Stimulated activated naive B cell treated with anti-CD40 and anti-IgM and Interleukin-4, amounts not matched to agents 10 μg/mL and 1 μg/mL and 100 μg/mL, for 72 hours (primary cell): Measurements from ENCODE around the gene FHIT.

Source experiments
- ATAC-seq, 2 donors: fragments of 150-1000 bp; cut with Tn5 transposase; replicated peaks; 2 replicates each; pipeline ENCODE4 v1.10.0; 2021; ENCODE audit warnings: moderate library complexity in 1 of 2
- DNase-seq: peaks from one replicate; pipeline ENCODE4 v3.0.0; 2021
- H3K27ac Mint-ChIP-seq: one replicate; pipeline ENCODE4 v1.8.0; 2022; ENCODE audit warnings: mild to moderate bottlenecking, mixed read lengths
- H3K27me3 Mint-ChIP-seq, 2 donors: one replicate each; pipeline ENCODE4 v1.8.0; 2022; ENCODE audit warnings: mixed read lengths in 2 of 2
- H3K36me3 Mint-ChIP-seq, 2 donors: one replicate each; pipeline ENCODE4 v1.8.0; 2022; ENCODE audit warnings: mixed read lengths in 2 of 2, mild to moderate bottlenecking in 1 of 2
- H3K4me1 Mint-ChIP-seq, 2 donors: one replicate each; pipeline ENCODE4 v1.8.0; 2022; ENCODE audit warnings: mixed read lengths in 2 of 2, mild to moderate bottlenecking in 1 of 2
- H3K4me3 Mint-ChIP-seq, 2 donors: one replicate each; pipeline ENCODE4 v1.8.0; 2022; ENCODE audit warnings: mild to moderate bottlenecking in 2 of 2, mixed read lengths in 2 of 2, moderate library complexity in 1 of 2
- H3K9me3 Mint-ChIP-seq, 2 donors: one replicate each; pipeline ENCODE4 v1.8.0; 2022; ENCODE audit warnings: mixed read lengths in 2 of 2, mild to moderate bottlenecking in 1 of 2

The FHIT gene

GRCh38 chr3:59733041-59733809, 1518.0 kb downstream of the FHIT start:
- Mint-ChIP-seq H3K36me3 (no peaks in the 10 kb centered on the region), H3K9me3 (no peaks in the 10 kb centered on the region), H3K4me1 (peaks cover 16 to 37% of the 10 kb centered on the region in 2 donors), H3K27me3 (no peaks in the 10 kb centered on the region), H3K27ac (no peak overlapping the region), H3K4me3 (no peak overlapping the region)
- DNase-seq (no peak), ATAC-seq (no peak)

GRCh38 chr3:59731943-59732342, 1519.3 kb downstream of the FHIT start:
- DNase-seq (peak; percentile 42), ATAC-seq (peak; percentile 93 to 95)
- Mint-ChIP-seq H3K4me1 (peaks cover 16 to 40% of the 10 kb centered on the region in 2 donors), H3K4me3 (no peak overlapping the region), H3K27me3 (no peaks in the 10 kb centered on the region), H3K36me3 (no peaks in the 10 kb centered on the region), H3K9me3 (no peaks in the 10 kb centered on the region), H3K27ac (peak overlapping the region; percentile 2)

GRCh38 chr3:59730591-59730990, 1520.7 kb downstream of the FHIT start:
- Mint-ChIP-seq H3K4me3 (no peak overlapping the region), H3K4me1 (peaks cover 22 to 52% of the 10 kb centered on the region in 2 donors), H3K27ac (no peak overlapping the region), H3K36me3 (no peaks in the 10 kb centered on the region), H3K27me3 (no peaks in the 10 kb centered on the region), H3K9me3 (peaks cover 0 to 4% of the 10 kb centered on the region in 2 donors)
- ATAC-seq (no peak), DNase-seq (no peak)

GRCh38 chr3:59728587-59728908, 1522.7 kb downstream of the FHIT start:
- Mint-ChIP-seq H3K4me1 (peaks cover 19 to 44% of the 10 kb centered on the region in 2 donors), H3K27me3 (no peaks in the 10 kb centered on the region), H3K36me3 (no peaks in the 10 kb centered on the region), H3K27ac (no peak overlapping the region), H3K9me3 (peaks cover 4 to 8% of the 10 kb centered on the region in 2 donors), H3K4me3 (no peak overlapping the region)
- ATAC-seq (no peak), DNase-seq (no peak)

- ATAC-seq (no peak), DNase-seq (no peak)
- Mint-ChIP-seq H3K36me3 (no peaks in the 10 kb centered on the region), H3K4me1 (peaks cover 19 to 39% of the 10 kb centered on the region in 2 donors), H3K27me3 (no peaks in the 10 kb centered on the region), H3K9me3 (peaks cover 4 to 8% of the 10 kb centered on the region in 2 donors), H3K27ac (no peak overlapping the region), H3K4me3 (no peak overlapping the region)
These were observed 1523.2 kb downstream of the FHIT start for GRCh38 chr3:59727902-59728586.

GRCh38 chr3:59726279-59726678, 1525.0 kb downstream of the FHIT start:
- H3K27ac Mint-ChIP-seq, result peak overlapping the region; percentile 11
- H3K4me1 Mint-ChIP-seq, result peaks cover 5 to 21% of the 10 kb centered on the region in 2 donors
- H3K27me3 Mint-ChIP-seq, result no peaks in the 10 kb centered on the region
- DNase-seq (peak; percentile 10), ATAC-seq (peak; percentile 75 to 88)
- H3K36me3 Mint-ChIP-seq, result no peaks in the 10 kb centered on the region
- H3K4me3 Mint-ChIP-seq, result no peak overlapping the region
- H3K9me3 Mint-ChIP-seq, result peaks cover 4 to 8% of the 10 kb centered on the region in 2 donors

GRCh38 chr3:59717679-59718205, 1533.5 kb downstream of the FHIT start:
- Mint-ChIP-seq H3K27me3 (peaks cover 0 to 6% of the 10 kb centered on the region in 2 donors), H3K9me3 (peaks cover 2 to 9% of the 10 kb centered on the region in 2 donors), H3K27ac (no peak overlapping the region), H3K4me1 (no peaks in the 10 kb centered on the region), H3K4me3 (no peak overlapping the region), H3K36me3 (no peaks in the 10 kb centered on the region)
- ATAC-seq (peak; percentile 31 to 33), DNase-seq (no peak)

GRCh38 chr3:59714066-59714465, 1537.2 kb downstream of the FHIT start:
- DNase-seq (no peak), ATAC-seq (no peak)
- Mint-ChIP-seq H3K27me3 (peaks cover 0 to 4% of the 10 kb centered on the region in 2 donors), H3K4me1 (no peaks in the 10 kb centered on the region), H3K9me3 (peaks cover 2 to 9% of the 10 kb centered on the region in 2 donors), H3K36me3 (no peaks in the 10 kb centered on the region), H3K4me3 (no peak overlapping the region), H3K27ac (no peak overlapping the region)

GRCh38 chr3:59710554-59710953, 1540.7 kb downstream of the FHIT start:
- DNase-seq (no peak), ATAC-seq (no peak)
- Mint-ChIP-seq H3K4me3 (no peak overlapping the region), H3K27ac (no peak overlapping the region), H3K27me3 (peaks cover 0 to 4% of the 10 kb centered on the region in 2 donors), H3K9me3 (peaks cover 2 to 9% of the 10 kb centered on the region in 2 donors), H3K4me1 (no peaks in the 10 kb centered on the region), H3K36me3 (no peaks in the 10 kb centered on the region)

- Mint-ChIP-seq H3K4me1 (no peaks in the 10 kb centered on the region), H3K36me3 (no peaks in the 10 kb centered on the region), H3K27ac (no peak overlapping the region), H3K9me3 (peaks cover 0 to 4% of the 10 kb centered on the region in 2 donors), H3K4me3 (no peak overlapping the region), H3K27me3 (peaks cover 0 to 4% of the 10 kb centered on the region in 2 donors)
- ATAC-seq, result peak in 1 of 2 donors; percentile 69
- no peak for DNase-seq
These were observed 1541.3 kb downstream of the FHIT start for GRCh38 chr3:59709702-59710553.

- Mint-ChIP-seq H3K36me3 (no peaks in the 10 kb centered on the region), H3K27ac (no peak overlapping the region), H3K27me3 (peaks cover 0 to 4% of the 10 kb centered on the region in 2 donors), H3K9me3 (peaks cover 0 to 4% of the 10 kb centered on the region in 2 donors), H3K4me3 (no peak overlapping the region), H3K4me1 (no peaks in the 10 kb centered on the region)
- DNase-seq (no peak), ATAC-seq (no peak)
These were observed 1543.0 kb downstream of the FHIT start for GRCh38 chr3:59708202-59708601.

- Mint-ChIP-seq H3K4me3 (no peak overlapping the region), H3K4me1 (no peaks in the 10 kb centered on the region), H3K9me3 (no peaks in the 10 kb centered on the region), H3K36me3 (no peaks in the 10 kb centered on the region), H3K27me3 (no peaks in the 10 kb centered on the region), H3K27ac (no peak overlapping the region)
- DNase-seq (no peak), ATAC-seq (no peak)
These were observed 1547.0 kb downstream of the FHIT start for GRCh38 chr3:59704292-59704691.

- Mint-ChIP-seq H3K36me3 (no peaks in the 10 kb centered on the region), H3K27ac (no peak overlapping the region), H3K27me3 (no peaks in the 10 kb centered on the region), H3K4me1 (no peaks in the 10 kb centered on the region), H3K9me3 (no peaks in the 10 kb centered on the region), H3K4me3 (no peak overlapping the region)
- ATAC-seq (no peak), DNase-seq (no peak)
These were observed 1551.5 kb downstream of the FHIT start for GRCh38 chr3:59699648-59700320.
